Cardiac muscle cell (in vitro differentiated cells and primary cell): ENCODE data around the gene DIP2B. TPM values are rescaled to one million over a fixed set of nuclear protein-coding genes. Genes with fewer than 3 reads are reported as not detected.

Experiments used
- DNase-seq, 2 donors: peaks; one replicate each; pipeline versions ENCODE4 v3.0.0 to v3.0.0-alpha.2; 2010 to 2017; ENCODE audit warnings: low read depth in 1 of 2, low spot score in 1 of 2
- H3K27ac ChIP-seq: fragments of 200-600 bp; sonication (generic); 2 replicates; pipeline ENCODE4 v1.5.1; 2016
- H3K27me3 ChIP-seq: fragments of 200-600 bp; sonication (generic); 2 replicates; pipeline ENCODE4 v1.6.0; 2016; ENCODE audit warnings: control low read depth
- H3K36me3 ChIP-seq: fragments of 200-600 bp; sonication (generic); 2 replicates; pipeline ENCODE4 v1.5.1; 2016; ENCODE audit warnings: control low read depth
- H3K4me1 ChIP-seq: fragments of 200-600 bp; sonication (generic); 2 replicates; pipeline ENCODE4 v1.8.1; 2017; ENCODE audit warnings: low read depth, mild to moderate bottlenecking, mixed run types
- H3K4me3 ChIP-seq: fragments of 200-600 bp; sonication (generic); 2 replicates; pipeline ENCODE4 v1.5.1; 2016; ENCODE audit warnings: mild to moderate bottlenecking
- H3K9me3 ChIP-seq: fragments of 200-600 bp; sonication (generic); 2 replicates; pipeline ENCODE4 v1.5.1; 2017; ENCODE audit warnings: low read depth, mild to moderate bottlenecking, control low read depth
- polyA plus RNA-seq: library from polyadenylated mRNA; unstranded; fragments of >200 nt; fragmentation: Nextera tagmentation; extraction: Ambion mirVana; gene quantifications from 2 replicates; pipeline ENCODE4 v1.2.1, GENCODE V29; 2016
- total RNA-seq: library from RNA; depleted of rRNA; stranded (reverse); fragments of >200 nt; gene quantifications from 2 replicates; pipeline ENCODE4 v1.2.3, GENCODE V29; 2016
- TF ChIP-seq, protein P1 (sequence below): IDR thresholded peaks from 2 replicates; pipeline ENCODE4 v1.5.1; 2012; ENCODE audit warnings: low read depth, mild to moderate bottlenecking, low read length

Gene DIP2B
- total and polyA plus RNA-seq, 2 experiments from 2014 or later = 15.5 to 55.1 TPM

DNA sequence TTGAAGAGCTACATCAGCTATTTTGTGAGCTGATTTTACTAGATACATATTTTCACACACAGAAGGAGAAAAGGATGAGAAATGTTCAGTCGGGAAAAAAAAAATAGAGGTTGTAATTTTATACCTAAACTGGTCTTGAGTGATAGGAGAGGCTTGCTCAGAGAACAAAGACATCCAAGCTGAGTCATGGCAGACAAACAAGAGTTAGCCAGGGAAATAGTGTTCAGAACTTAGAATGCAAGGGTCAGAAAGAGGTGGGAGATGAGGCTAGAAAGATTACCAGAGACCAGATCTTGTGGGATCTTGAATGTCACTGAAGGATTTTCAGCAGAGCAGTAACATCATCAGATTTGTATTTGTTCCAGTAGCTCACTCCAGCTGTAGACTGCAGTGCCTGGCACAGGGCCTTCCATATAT, 137.3 kb downstream of the DIP2B start:
- TF ChIP-seq, protein P1, sequence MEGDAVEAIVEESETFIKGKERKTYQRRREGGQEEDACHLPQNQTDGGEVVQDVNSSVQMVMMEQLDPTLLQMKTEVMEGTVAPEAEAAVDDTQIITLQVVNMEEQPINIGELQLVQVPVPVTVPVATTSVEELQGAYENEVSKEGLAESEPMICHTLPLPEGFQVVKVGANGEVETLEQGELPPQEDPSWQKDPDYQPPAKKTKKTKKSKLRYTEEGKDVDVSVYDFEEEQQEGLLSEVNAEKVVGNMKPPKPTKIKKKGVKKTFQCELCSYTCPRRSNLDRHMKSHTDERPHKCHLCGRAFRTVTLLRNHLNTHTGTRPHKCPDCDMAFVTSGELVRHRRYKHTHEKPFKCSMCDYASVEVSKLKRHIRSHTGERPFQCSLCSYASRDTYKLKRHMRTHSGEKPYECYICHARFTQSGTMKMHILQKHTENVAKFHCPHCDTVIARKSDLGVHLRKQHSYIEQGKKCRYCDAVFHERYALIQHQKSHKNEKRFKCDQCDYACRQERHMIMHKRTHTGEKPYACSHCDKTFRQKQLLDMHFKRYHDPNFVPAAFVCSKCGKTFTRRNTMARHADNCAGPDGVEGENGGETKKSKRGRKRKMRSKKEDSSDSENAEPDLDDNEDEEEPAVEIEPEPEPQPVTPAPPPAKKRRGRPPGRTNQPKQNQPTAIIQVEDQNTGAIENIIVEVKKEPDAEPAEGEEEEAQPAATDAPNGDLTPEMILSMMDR = no peak

DNA sequence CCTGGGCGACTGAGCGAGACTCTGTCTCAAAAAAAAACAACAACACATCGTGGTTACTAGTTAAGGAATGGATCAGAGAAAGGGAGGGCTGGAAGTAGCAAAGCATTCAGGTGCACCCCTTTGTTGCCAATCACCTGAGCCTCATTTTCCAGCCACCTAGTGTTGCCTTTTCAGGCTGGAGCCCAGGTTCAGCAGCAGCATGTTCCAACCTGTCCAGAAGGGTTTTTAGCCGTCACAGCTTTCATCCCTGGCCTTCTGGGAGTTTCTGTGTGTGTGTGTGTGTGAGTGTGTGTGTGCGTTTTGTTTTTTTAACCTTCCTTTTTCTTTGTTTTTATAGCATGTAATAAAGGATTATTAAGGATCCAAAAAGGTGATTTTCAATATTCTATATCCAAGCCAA, 138.0 kb downstream of the DIP2B start:
- no peak for DNase-seq
- TF ChIP-seq, protein P1 = no peak
- H3K9me3 ChIP-seq = no peaks in the 10 kb centered on the region
- H3K27me3 ChIP-seq = no peaks in the 10 kb centered on the region
- H3K4me1 ChIP-seq = peaks cover 9% of the 10 kb centered on the region
- no peaks in the 10 kb centered on the region for H3K36me3 ChIP-seq
- H3K27ac ChIP-seq = no peak overlapping the region
- no peak overlapping the region for H3K4me3 ChIP-seq

More for the DNA sequence above, 137.3 kb downstream of the DIP2B start:
- Histone ChIP-seq H3K27ac (no peak overlapping the region), H3K4me3 (no peak overlapping the region), H3K36me3 (no peaks in the 10 kb centered on the region), H3K9me3 (no peaks in the 10 kb centered on the region), H3K4me1 (peaks cover 16% of the 10 kb centered on the region), H3K27me3 (no peaks in the 10 kb centered on the region)
- DNase-seq = peak in 1 of 2 donors; percentile 56

DNA sequence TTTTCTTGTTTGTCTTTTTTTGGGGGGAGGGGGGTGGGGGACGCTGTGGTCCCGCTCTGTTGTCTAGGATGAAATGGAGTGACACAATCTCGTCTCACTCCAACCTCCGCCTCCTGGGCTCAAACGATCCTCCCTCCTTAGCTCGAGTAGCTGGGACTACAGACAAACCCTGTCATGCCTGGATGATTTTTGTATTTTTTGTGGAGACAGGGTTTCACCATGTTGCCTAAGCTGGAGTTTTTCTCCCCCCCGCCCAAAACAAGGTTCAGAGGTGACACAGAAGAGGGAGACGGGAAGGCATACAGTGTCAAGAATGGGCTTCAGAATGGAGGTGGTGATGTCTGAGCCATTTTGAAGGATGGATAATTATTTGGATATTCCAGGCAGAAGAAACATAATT, 142.2 kb downstream of the DIP2B start:
- H3K27me3 ChIP-seq = no peaks in the 10 kb centered on the region
- no peaks in the 10 kb centered on the region for H3K9me3 ChIP-seq
- peak overlapping the region; percentile 46 for H3K27ac ChIP-seq
- no peaks in the 10 kb centered on the region for H3K36me3 ChIP-seq
- DNase-seq = no peak
- H3K4me1 ChIP-seq = peaks cover 8% of the 10 kb centered on the region
- TF ChIP-seq, protein P1 = no peak
- no peak overlapping the region for H3K4me3 ChIP-seq

- Histone ChIP-seq H3K4me3 (no peak overlapping the region), H3K27ac (peak overlapping the region; percentile 46), H3K36me3 (no peaks in the 10 kb centered on the region), H3K4me1 (peaks cover 8% of the 10 kb centered on the region), H3K27me3 (no peaks in the 10 kb centered on the region), H3K9me3 (no peaks in the 10 kb centered on the region)
- peak in 1 of 2 donors; percentile 21 for DNase-seq
- TF ChIP-seq, protein P1 = no peak
These were observed 142.7 kb downstream of the DIP2B start for GRCh38 chr12:50647479-50647878.

DNA sequence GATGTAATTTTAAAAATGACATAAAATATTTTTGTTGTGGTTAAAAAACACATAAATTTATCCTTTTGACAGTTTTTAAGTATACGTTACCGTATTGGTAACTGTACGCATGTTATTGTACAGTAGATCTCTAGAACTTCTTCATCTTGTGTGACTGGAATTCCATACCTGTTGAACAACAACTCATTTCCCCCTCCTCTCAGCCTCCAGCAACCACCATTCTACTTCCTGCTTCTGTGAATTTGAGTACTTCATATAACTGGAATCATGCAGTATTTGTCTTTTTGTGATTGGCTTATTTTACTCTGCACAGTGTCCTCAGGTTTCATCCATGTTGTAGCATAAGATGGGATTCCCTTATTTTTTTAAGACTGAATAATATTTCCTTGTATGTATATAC, 145.5 kb downstream of the DIP2B start:
- Histone ChIP-seq H3K36me3 (no peaks in the 10 kb centered on the region), H3K9me3 (no peaks in the 10 kb centered on the region), H3K27me3 (no peaks in the 10 kb centered on the region), H3K4me3 (no peak overlapping the region), H3K4me1 (no peaks in the 10 kb centered on the region), H3K27ac (no peak overlapping the region)
- DNase-seq = no peak
- TF ChIP-seq, protein P1 = no peak
